ENCODE measurements around the gene CES3. TPM values are rescaled to one million over a fixed set of nuclear protein-coding genes. Genes with fewer than 3 reads are reported as not detected.

The CES3 gene
- total RNA-seq, 4 donors from 2014 or later = 10.3 to 30.3 (median 12.9) TPM

- no peaks in the 10 kb centered on the region for H3K27me3 ChIP-seq
- DNase-seq (peak in 1 of 2 donors; percentile 53), ATAC-seq (peak; percentile 14)
- in situ Hi-C loops (cut with MboI; ENCODE audit: low sequenced_read_pairs in 4 of 4) (no loop called here), intact Hi-C loops (cut with DNase I; ENCODE audit: low total_unique reads) (no loop called here)
- peak overlapping the region; percentile 97 to 99 (median 97) for H3K27ac ChIP-seq
- H3K36me3 ChIP-seq = peaks cover 0 to 7% of the 10 kb centered on the region in 2 donors
- H3K4me1 ChIP-seq = peaks cover 28 to 43% of the 10 kb centered on the region in 2 donors
- H3K9me3 ChIP-seq = no peaks in the 10 kb centered on the region
- TF ChIP-seq POLR2A (IDR thresholded peaks at IDR 0.05) = no peak
- no peak for TF ChIP-seq CTCF (IDR thresholded peaks at IDR 0.05 in 4 of 5, conservative IDR thresholded peaks at IDR 0.05 in 1 of 5)
- H3K4me3 ChIP-seq = peak overlapping the region; percentile 74 to 90 (median 82)
Observed at GRCh38 chr16:66948134-66948836, 12.8 kb upstream of the CES3 start.

DNA sequence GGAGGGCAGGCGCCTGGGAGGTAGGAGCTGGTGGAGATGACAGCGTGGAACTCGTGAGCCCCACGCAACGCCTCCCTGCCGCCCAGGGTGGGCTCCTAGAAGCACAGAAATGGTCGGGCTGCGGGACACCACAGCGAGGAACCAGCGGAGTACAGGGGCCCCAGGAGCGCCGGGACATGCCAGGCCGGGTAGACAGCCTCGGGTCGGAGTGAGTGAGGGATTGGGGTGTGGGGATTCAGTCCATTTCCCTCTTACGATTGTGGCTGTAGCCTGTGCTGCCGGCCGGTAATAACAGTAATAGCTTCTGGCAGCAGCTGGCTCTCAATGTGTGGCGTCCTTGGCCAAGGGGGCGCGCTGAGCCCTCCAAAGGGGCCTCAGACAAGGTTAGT, 12.2 kb upstream of the CES3 start:
- intact Hi-C loops (cut with DNase I; ENCODE audit: low total_unique reads) (loop anchor here (1.0 kb wide), 1 partner anchor 49 kb away; no protein-coding TSS in a partner anchor), in situ Hi-C loops (cut with MboI; ENCODE audit: low sequenced_read_pairs in 4 of 4) (no loop called here)
- TF ChIP-seq POLR2A (IDR thresholded peaks at IDR 0.05) (no peak), CTCF (IDR thresholded peaks at IDR 0.05 in 4 of 5, conservative IDR thresholded peaks at IDR 0.05 in 1 of 5) (no peak)
- Histone ChIP-seq H3K27me3 (no peaks in the 10 kb centered on the region), H3K4me1 (peaks cover 34 to 48% of the 10 kb centered on the region in 2 donors), H3K4me3 (peak overlapping the region; percentile 74 to 90 (median 82)), H3K36me3 (peaks cover 0 to 2% of the 10 kb centered on the region in 2 donors), H3K9me3 (no peaks in the 10 kb centered on the region), H3K27ac (peak overlapping the region; percentile 97 to 99 (median 97))
- ATAC-seq (peak in 1 of 2 donors; percentile 0), DNase-seq (no peak)

DNA sequence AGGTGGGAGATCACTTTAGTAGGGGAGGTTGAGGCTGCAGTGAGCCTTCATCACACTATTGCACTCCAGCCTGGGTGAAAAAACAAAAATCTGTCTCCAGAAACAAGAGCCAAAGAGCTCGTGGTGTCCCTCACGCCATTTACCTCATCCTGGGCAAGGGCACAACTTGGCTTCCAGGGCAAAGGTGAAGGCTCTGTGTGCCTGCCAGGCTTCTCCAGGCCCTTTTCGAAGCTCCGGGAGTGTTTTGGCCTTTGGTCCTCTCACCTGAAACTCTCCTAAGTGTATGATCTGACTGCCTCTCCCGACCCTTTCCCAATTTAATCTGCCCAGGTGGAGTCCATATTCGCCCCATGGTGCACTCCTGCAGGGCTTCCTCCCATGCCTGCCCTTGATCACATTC, 11.6 kb upstream of the CES3 start:
- in situ Hi-C loops (cut with MboI; ENCODE audit: low sequenced_read_pairs in 4 of 4) = no loop called here
- peak; percentile 52 to 77 for DNase-seq

DNA sequence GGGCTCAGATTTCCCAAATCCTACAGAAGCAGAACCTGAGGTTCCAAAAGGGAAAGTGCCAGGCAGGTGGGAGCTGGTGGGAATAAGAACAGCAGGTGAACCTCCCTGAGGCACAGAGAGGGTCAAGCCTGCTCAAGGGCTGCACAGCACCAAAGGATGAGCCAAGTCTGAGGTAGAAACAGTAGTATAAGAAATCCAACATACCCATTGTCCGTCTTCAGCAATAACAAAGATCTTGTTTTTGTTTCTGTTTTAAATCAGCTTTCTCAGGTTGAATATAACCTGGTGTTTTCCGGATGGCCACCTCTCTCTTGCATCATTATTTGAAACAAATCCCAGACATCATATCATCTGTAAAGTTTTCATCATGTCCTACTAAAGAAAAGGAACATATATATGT, 10.6 kb upstream of the CES3 start:
- ATAC-seq = no peak
- TF ChIP-seq CTCF (IDR thresholded peaks at IDR 0.05 in 4 of 5, conservative IDR thresholded peaks at IDR 0.05 in 1 of 5) (no peak), POLR2A (IDR thresholded peaks at IDR 0.05) (no peak)
- intact Hi-C loops (cut with DNase I; ENCODE audit: low total_unique reads) = loop anchor here (2.0 kb wide), 1 partner anchor 212 kb away; no protein-coding TSS in a partner anchor
- H3K9me3 ChIP-seq = no peaks in the 10 kb centered on the region
- in situ Hi-C loops (cut with MboI; ENCODE audit: low sequenced_read_pairs in 4 of 4) = no loop called here
- DNase-seq = no peak
- peak overlapping the region; percentile 97 to 99 (median 97) for H3K27ac ChIP-seq
- no peaks in the 10 kb centered on the region for H3K36me3 ChIP-seq
- no peaks in the 10 kb centered on the region for H3K27me3 ChIP-seq
- peaks cover 41 to 57% of the 10 kb centered on the region in 2 donors for H3K4me1 ChIP-seq
- H3K4me3 ChIP-seq = peak overlapping the region; percentile 74 to 90 (median 82)

More for the DNA sequence above, 11.6 kb upstream of the CES3 start:
- TF ChIP-seq CTCF (IDR thresholded peaks at IDR 0.05 in 4 of 5, conservative IDR thresholded peaks at IDR 0.05 in 1 of 5) = no peak
- TF ChIP-seq POLR2A (IDR thresholded peaks at IDR 0.05) = peak; percentile 49 to 65
- peak overlapping the region; percentile 97 to 99 (median 97) for H3K27ac ChIP-seq
- H3K9me3 ChIP-seq = no peaks in the 10 kb centered on the region
- peak; percentile 24 to 44 for ATAC-seq
- no peaks in the 10 kb centered on the region for H3K27me3 ChIP-seq
- H3K4me3 ChIP-seq = peak overlapping the region; percentile 74 to 90 (median 82)
- H3K4me1 ChIP-seq = peaks cover 37 to 54% of the 10 kb centered on the region in 2 donors
- no peaks in the 10 kb centered on the region for H3K36me3 ChIP-seq
- intact Hi-C loops (cut with DNase I; ENCODE audit: low total_unique reads) = loop anchor here (1.0 kb wide), 1 partner anchor 49 kb away; no protein-coding TSS in a partner anchor

Measured in gastrocnemius medialis (tissue), 4 donors.